Fibroblast of pulmonary artery (primary cell): ENCODE measurements around the gene MCTS1.
"Not testable (repeated sequence)": the region's sequence is repeated elsewhere in the genome, so short reads cannot be mapped to it uniquely, and the experiment has no call there.

ENCODE experiments used
- DNase-seq: peaks from one replicate; pipeline ENCODE4 v3.0.0-alpha.2; 2010; ENCODE audit warnings: low read depth
- H3K4me3 ChIP-seq: replicated peaks from 2 replicates; pipeline ENCODE4 v1.5.1; 2011; ENCODE audit warnings: low read depth, mild to moderate bottlenecking, control low read depth, low read length, moderate library complexity
- CTCF ChIP-seq: IDR thresholded peaks from 2 replicates; pipeline ENCODE4 v1.5.1; 2011; ENCODE audit warnings: mild to moderate bottlenecking, control low read depth, low read length, inconsistent platforms; ENCODE audit errors: missing control alignments

MCTS1 gene

GRCh38 chrX:120625371-120625770, 21.5 kb downstream of the MCTS1 start:
- TF ChIP-seq CTCF: no peak
- peak; percentile 57 for DNase-seq
- H3K4me3 ChIP-seq: no peak overlapping the region

- no peak for TF ChIP-seq CTCF
- DNase-seq: peak; percentile 94
These were observed 26.0 kb downstream of the MCTS1 start, which contains the start of gene C1GALT1C1 for GRCh38 chrX:120629667-120630537. TSS of gene C1GALT1C1 (minus strand) at chrX:120630054. CDS start at chrX:120627166, 2,888 bp downstream.

GRCh38 chrX:120638619-120639018, 34.7 kb downstream of the MCTS1 start:
- no peak overlapping the region for H3K4me3 ChIP-seq
- no peak for DNase-seq

More at GRCh38 chrX:120629667-120630537, 26.0 kb downstream of the MCTS1 start, which contains the start of gene C1GALT1C1:
- peak within 1 kb of the TSS; percentile 75 for H3K4me3 ChIP-seq

GRCh38 chrX:120642871-120643270, 39.0 kb downstream of the MCTS1 start:
- TF ChIP-seq CTCF: no peak
- DNase-seq: no peak
- H3K4me3 ChIP-seq: no peak overlapping the region

More at GRCh38 chrX:120638619-120639018, 34.7 kb downstream of the MCTS1 start:
- no peak for TF ChIP-seq CTCF

GRCh38 chrX:120647127-120647526, 43.2 kb downstream of the MCTS1 start:
- no peak for DNase-seq
- no peak overlapping the region for H3K4me3 ChIP-seq
- TF ChIP-seq CTCF: no peak

- H3K4me3 ChIP-seq, DNase-seq: not testable (repeated sequence)
These were observed 48.4 kb downstream of the MCTS1 start for GRCh38 chrX:120652256-120652655.

- H3K4me3 ChIP-seq: no peak overlapping the region
- TF ChIP-seq CTCF: no peak
- DNase-seq: no peak
These were observed 49.1 kb downstream of the MCTS1 start for GRCh38 chrX:120653000-120653399.
